ENCODE results near the gene STARD3NL.

STARD3NL gene

GRCh38 chr7:38186593-38187314 is 8.7 kb downstream of the STARD3NL start:
- H3K9me3 ChIP-seq, result no peaks in the 10 kb centered on the region
- no peaks in the 10 kb centered on the region for H3K36me3 ChIP-seq
- TF ChIP-seq CTCF (IDR thresholded peaks at IDR 0.05; ENCODE audit: low read depth, low read length), result no peak
- H3K4me1 ChIP-seq, result no peaks in the 10 kb centered on the region
- DNase-seq, result no peak
- no peaks in the 10 kb centered on the region for H3K27me3 ChIP-seq
- H3K4me3 ChIP-seq (ENCODE audit: low read depth, low read length), result no peak overlapping the region

- Histone ChIP-seq H3K9me3 (no peaks in the 10 kb centered on the region), H3K36me3 (no peaks in the 10 kb centered on the region), H3K27me3 (no peaks in the 10 kb centered on the region), H3K4me1 (no peaks in the 10 kb centered on the region), H3K4me3 (ENCODE audit: low read depth, low read length) (no peak overlapping the region)
- TF ChIP-seq CTCF (IDR thresholded peaks at IDR 0.05; ENCODE audit: low read depth, low read length), result no peak
- no peak for DNase-seq
Observed at GRCh38 chr7:38187794-38188440, 9.9 kb downstream of the STARD3NL start.

- DNase-seq, result no peak
- Histone ChIP-seq H3K27me3 (no peaks in the 10 kb centered on the region), H3K4me1 (no peaks in the 10 kb centered on the region), H3K9me3 (no peaks in the 10 kb centered on the region), H3K36me3 (no peaks in the 10 kb centered on the region), H3K4me3 (ENCODE audit: low read depth, low read length) (no peak overlapping the region)
- no peak for TF ChIP-seq CTCF (IDR thresholded peaks at IDR 0.05; ENCODE audit: low read depth, low read length)
Observed at GRCh38 chr7:38189231-38189938, 11.3 kb downstream of the STARD3NL start.

GRCh38 chr7:38190011-38190410 is 12.0 kb downstream of the STARD3NL start:
- no peaks in the 10 kb centered on the region for H3K36me3 ChIP-seq
- H3K27me3 ChIP-seq, result no peaks in the 10 kb centered on the region
- no peak for DNase-seq
- no peaks in the 10 kb centered on the region for H3K4me1 ChIP-seq
- no peaks in the 10 kb centered on the region for H3K9me3 ChIP-seq
- no peak overlapping the region for H3K4me3 ChIP-seq (ENCODE audit: low read depth, low read length)
- TF ChIP-seq CTCF (IDR thresholded peaks at IDR 0.05; ENCODE audit: low read depth, low read length), result no peak

GRCh38 chr7:38191791-38192190 is 13.7 kb downstream of the STARD3NL start:
- H3K4me1 ChIP-seq, result no peaks in the 10 kb centered on the region
- no peak for TF ChIP-seq CTCF (IDR thresholded peaks at IDR 0.05; ENCODE audit: low read depth, low read length)
- H3K9me3 ChIP-seq, result no peaks in the 10 kb centered on the region
- no peaks in the 10 kb centered on the region for H3K36me3 ChIP-seq
- no peak for DNase-seq
- no peaks in the 10 kb centered on the region for H3K27me3 ChIP-seq
- H3K4me3 ChIP-seq (ENCODE audit: low read depth, low read length), result no peak overlapping the region

- Histone ChIP-seq H3K36me3 (no peaks in the 10 kb centered on the region), H3K4me3 (ENCODE audit: low read depth, low read length) (no peak overlapping the region), H3K9me3 (no peaks in the 10 kb centered on the region), H3K4me1 (no peaks in the 10 kb centered on the region), H3K27me3 (no peaks in the 10 kb centered on the region)
- DNase-seq, result no peak
- TF ChIP-seq CTCF (IDR thresholded peaks at IDR 0.05; ENCODE audit: low read depth, low read length), result no peak
Observed at GRCh38 chr7:38192327-38192726, 14.3 kb downstream of the STARD3NL start.
